Left hindlimb (tissue), 1 donor: Measurements from ENCODE around the gene UBE2Q1.
A peak's percentile ranks its signal among the peaks of the same experiment; 100 is the strongest.

Experiments
- DNase-seq: peaks from one replicate; pipeline ENCODE4 v3.0.0-alpha.2; 2018

Gene UBE2Q1

DNA sequence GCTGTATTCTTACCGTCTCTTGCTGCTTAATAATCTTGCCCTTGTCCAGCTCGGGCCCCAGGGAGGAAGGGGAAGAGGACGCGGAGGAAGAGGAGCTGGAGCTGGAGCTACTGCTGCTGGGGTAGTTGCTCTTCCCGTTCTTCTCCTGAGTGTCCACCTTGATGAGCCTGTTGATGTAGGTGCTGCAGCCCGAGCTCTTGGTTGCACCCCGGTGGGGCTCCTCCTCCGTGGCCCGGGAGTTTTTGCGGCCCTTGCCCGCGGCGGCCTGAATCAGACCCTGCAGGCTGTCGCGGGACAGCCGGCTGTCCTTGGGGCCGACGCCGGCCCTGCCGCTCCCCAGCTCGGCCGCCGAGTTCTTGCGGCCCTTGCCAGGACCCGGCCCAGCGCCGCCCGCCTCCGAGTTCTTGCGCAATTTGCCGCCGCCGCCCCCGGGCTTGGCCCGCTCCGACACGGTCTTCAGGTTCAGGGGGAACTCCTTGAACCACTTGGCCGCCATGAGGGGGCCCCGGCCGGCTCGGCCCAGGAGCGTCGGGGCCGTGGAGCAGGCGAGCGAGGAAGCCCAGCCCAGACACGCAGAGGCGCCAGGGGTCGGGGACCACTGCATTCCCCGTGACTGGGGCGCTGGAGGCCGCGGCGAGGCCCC is 56.9 kb downstream of the UBE2Q1 start:
- peak; percentile 37 for DNase-seq

DNA sequence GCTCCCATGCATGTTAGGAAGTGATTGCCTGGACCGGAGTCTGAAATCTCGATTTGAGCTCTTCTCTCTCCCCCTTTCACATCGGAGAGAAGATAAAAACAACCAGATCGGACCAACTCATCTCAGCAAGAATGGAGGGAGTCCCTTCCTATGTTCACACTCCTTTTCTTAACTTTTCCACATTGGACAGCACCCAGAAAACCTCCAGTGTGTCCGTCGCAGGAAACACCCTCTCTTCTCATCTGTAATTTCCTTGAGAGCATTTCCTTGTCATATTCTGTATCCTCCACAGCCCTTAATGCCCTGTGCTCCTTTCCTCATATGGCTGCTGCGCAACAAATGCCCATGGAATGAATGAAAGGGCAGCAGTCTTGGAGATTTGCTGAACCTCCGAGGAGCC is 57.9 kb downstream of the UBE2Q1 start:
- no peak for DNase-seq

DNA sequence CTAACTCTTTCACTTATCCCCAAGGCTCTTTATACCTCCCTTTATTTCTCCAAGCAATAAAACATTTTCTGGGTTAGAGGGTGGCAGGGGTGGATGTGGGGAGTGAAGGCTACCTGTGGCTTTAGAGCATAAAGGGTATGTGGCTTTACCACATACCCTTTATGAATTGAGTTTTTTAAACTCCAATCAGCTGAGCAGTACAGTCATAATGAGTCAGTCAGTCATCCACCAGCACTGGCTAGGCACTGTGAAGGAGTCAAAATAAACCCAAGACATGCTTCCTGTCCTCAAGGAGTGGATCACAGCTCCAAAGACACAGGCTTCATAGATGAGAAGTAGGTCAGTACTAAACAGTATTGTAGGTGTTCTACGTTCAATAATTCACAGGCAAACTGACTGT is 59.0 kb downstream of the UBE2Q1 start:
- DNase-seq: no peak
